ENCODE measurements around the gene WDR46. TPM values are rescaled to one million over a fixed set of nuclear protein-coding genes. Genes with fewer than 3 reads are reported as not detected.
A peak's percentile ranks its signal among the peaks of the same experiment; 100 is the strongest.

Gene WDR46
- total RNA-seq, 1 donor from 2014 or later, result 63.7 TPM

GRCh38 chr6:33259032-33259431 lies 30.0 kb downstream of the WDR46 start:
- H3K4me3 ChIP-seq (ENCODE audit: insufficient read depth, low read depth, low read length), result no peak overlapping the region
- no peak overlapping the region for H3K27ac ChIP-seq (ENCODE audit: low read depth, low read length)
- H3K9me3 Mint-ChIP-seq (ENCODE audit: unreplicated experiment), result no peaks in the 10 kb centered on the region
- H3K9ac ChIP-seq (ENCODE audit: low read length), result no peak overlapping the region
- no peak overlapping the region for H3K4me3 Mint-ChIP-seq (ENCODE audit: unreplicated experiment)
- H3K27me3 ChIP-seq (ENCODE audit: insufficient read depth, low read length), result no peaks in the 10 kb centered on the region
- peaks cover 5% of the 10 kb centered on the region for H3K4me1 ChIP-seq (ENCODE audit: insufficient read depth, low read length)
- H3K27me3 Mint-ChIP-seq (ENCODE audit: low read depth, unreplicated experiment), result no peaks in the 10 kb centered on the region
- no peaks in the 10 kb centered on the region for H4K20me1 ChIP-seq (ENCODE audit: insufficient read depth, low read length)
- TF ChIP-seq, protein P1, sequence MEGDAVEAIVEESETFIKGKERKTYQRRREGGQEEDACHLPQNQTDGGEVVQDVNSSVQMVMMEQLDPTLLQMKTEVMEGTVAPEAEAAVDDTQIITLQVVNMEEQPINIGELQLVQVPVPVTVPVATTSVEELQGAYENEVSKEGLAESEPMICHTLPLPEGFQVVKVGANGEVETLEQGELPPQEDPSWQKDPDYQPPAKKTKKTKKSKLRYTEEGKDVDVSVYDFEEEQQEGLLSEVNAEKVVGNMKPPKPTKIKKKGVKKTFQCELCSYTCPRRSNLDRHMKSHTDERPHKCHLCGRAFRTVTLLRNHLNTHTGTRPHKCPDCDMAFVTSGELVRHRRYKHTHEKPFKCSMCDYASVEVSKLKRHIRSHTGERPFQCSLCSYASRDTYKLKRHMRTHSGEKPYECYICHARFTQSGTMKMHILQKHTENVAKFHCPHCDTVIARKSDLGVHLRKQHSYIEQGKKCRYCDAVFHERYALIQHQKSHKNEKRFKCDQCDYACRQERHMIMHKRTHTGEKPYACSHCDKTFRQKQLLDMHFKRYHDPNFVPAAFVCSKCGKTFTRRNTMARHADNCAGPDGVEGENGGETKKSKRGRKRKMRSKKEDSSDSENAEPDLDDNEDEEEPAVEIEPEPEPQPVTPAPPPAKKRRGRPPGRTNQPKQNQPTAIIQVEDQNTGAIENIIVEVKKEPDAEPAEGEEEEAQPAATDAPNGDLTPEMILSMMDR (IDR thresholded peaks at IDR 0.05; ENCODE audit: insufficient read depth, low read depth, low read length), result no peak
- no peak for TF ChIP-seq EZH2 (IDR thresholded peaks at IDR 0.05; ENCODE audit: insufficient read depth, low read length)
- FAIRE-seq (no peak), DNase-seq (ENCODE audit: low read depth) (no peak)
- no peaks in the 10 kb centered on the region for H3K79me2 ChIP-seq (ENCODE audit: insufficient read depth, low read length)
- H3K4me2 ChIP-seq (ENCODE audit: low read length), result no peak overlapping the region
- H3K4me1 Mint-ChIP-seq (ENCODE audit: low read depth, unreplicated experiment), result peaks cover 2% of the 10 kb centered on the region
- H3K36me3 ChIP-seq (ENCODE audit: insufficient read depth, low read length), result peaks cover 12% of the 10 kb centered on the region
- H3K27ac Mint-ChIP-seq (ENCODE audit: unreplicated experiment), result no peak overlapping the region
- H3K36me3 Mint-ChIP-seq (ENCODE audit: low read depth, unreplicated experiment), result peaks cover 12% of the 10 kb centered on the region
- no peak overlapping the region for H2AFZ ChIP-seq (ENCODE audit: low read depth, low read length)
- no peaks in the 10 kb centered on the region for H3K9me3 ChIP-seq (ENCODE audit: insufficient read depth, low read depth, low read length)

DNA sequence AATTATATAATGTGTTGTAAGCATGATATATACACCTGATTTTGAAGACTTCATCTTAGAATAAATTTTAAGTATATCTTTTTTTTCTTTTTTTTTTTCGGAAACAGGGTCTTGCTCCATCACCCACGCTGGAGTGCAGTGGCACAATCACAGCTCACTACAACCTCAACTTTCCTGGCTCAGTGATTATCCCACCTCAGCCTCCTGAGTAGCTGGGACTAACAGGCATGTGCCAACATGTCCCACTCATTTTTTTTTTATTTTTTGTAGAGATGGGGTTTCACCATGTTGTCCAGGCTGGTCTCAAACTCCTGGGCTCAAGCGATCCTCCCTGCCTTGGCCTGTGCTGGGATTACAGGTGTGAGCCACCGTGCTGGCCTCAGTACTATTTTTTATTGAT lies 34.4 kb downstream of the WDR46 start:
- FAIRE-seq (no peak), DNase-seq (ENCODE audit: low read depth) (no peak)
- H3K27me3 ChIP-seq (ENCODE audit: insufficient read depth, low read length), result no peaks in the 10 kb centered on the region
- no peak overlapping the region for H3K4me3 ChIP-seq (ENCODE audit: insufficient read depth, low read depth, low read length)
- peaks cover 9% of the 10 kb centered on the region for H3K36me3 ChIP-seq (ENCODE audit: insufficient read depth, low read length)
- H3K4me2 ChIP-seq (ENCODE audit: low read length), result no peak overlapping the region
- H3K9me3 ChIP-seq (ENCODE audit: insufficient read depth, low read depth, low read length), result no peaks in the 10 kb centered on the region
- TF ChIP-seq EZH2 (IDR thresholded peaks at IDR 0.05; ENCODE audit: insufficient read depth, low read length), result no peak
- TF ChIP-seq, protein P1 (IDR thresholded peaks at IDR 0.05; ENCODE audit: insufficient read depth, low read depth, low read length), result no peak
- H3K36me3 Mint-ChIP-seq (ENCODE audit: low read depth, unreplicated experiment), result peaks cover 10% of the 10 kb centered on the region
- peaks cover 16% of the 10 kb centered on the region for H3K4me1 ChIP-seq (ENCODE audit: insufficient read depth, low read length)
- H3K9ac ChIP-seq (ENCODE audit: low read length), result no peak overlapping the region
- peaks cover 4% of the 10 kb centered on the region for H3K9me3 Mint-ChIP-seq (ENCODE audit: unreplicated experiment)
- H3K27me3 Mint-ChIP-seq (ENCODE audit: low read depth, unreplicated experiment), result no peaks in the 10 kb centered on the region
- no peak overlapping the region for H3K27ac Mint-ChIP-seq (ENCODE audit: unreplicated experiment)
- H2AFZ ChIP-seq (ENCODE audit: low read depth, low read length), result no peak overlapping the region
- peaks cover 26% of the 10 kb centered on the region for H3K4me1 Mint-ChIP-seq (ENCODE audit: low read depth, unreplicated experiment)
- H3K4me3 Mint-ChIP-seq (ENCODE audit: unreplicated experiment), result no peak overlapping the region
- H3K27ac ChIP-seq (ENCODE audit: low read depth, low read length), result no peak overlapping the region
- peaks cover 3% of the 10 kb centered on the region for H4K20me1 ChIP-seq (ENCODE audit: insufficient read depth, low read length)
- no peaks in the 10 kb centered on the region for H3K79me2 ChIP-seq (ENCODE audit: insufficient read depth, low read length)

DNA sequence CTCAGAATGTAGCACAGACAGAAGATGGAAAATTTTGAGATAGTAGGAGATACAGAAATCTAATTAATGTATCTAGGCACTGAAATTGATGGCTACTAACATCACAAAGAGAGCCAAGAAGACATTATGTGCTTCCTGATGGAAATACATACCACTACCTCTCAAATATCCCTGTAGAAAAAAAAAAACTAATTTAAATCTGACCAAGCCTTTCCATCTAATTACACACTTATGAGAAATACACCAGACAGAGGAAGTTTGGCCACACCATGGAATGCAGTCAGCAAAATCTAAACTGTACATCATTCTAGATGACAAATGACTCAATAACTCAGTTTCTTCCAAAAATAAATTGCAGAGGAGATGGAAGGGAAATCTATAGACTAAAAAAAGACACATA lies 36.3 kb downstream of the WDR46 start:
- H3K27ac Mint-ChIP-seq (ENCODE audit: unreplicated experiment), result no peak overlapping the region
- H3K4me1 Mint-ChIP-seq (ENCODE audit: low read depth, unreplicated experiment), result peaks cover 26% of the 10 kb centered on the region

More for the DNA sequence above, 36.3 kb downstream of the WDR46 start:
- H4K20me1 ChIP-seq (ENCODE audit: insufficient read depth, low read length), result peaks cover 3% of the 10 kb centered on the region
- no peaks in the 10 kb centered on the region for H3K27me3 Mint-ChIP-seq (ENCODE audit: low read depth, unreplicated experiment)
- H3K9ac ChIP-seq (ENCODE audit: low read length), result no peak overlapping the region
- H3K27me3 ChIP-seq (ENCODE audit: insufficient read depth, low read length), result no peaks in the 10 kb centered on the region
- no peak overlapping the region for H3K4me3 ChIP-seq (ENCODE audit: insufficient read depth, low read depth, low read length)
- FAIRE-seq (no peak), DNase-seq (ENCODE audit: low read depth) (peak; percentile 32)
- H3K4me1 ChIP-seq (ENCODE audit: insufficient read depth, low read length), result peaks cover 31% of the 10 kb centered on the region
- H3K9me3 ChIP-seq (ENCODE audit: insufficient read depth, low read depth, low read length), result no peaks in the 10 kb centered on the region
- H3K4me2 ChIP-seq (ENCODE audit: low read length), result peak overlapping the region; percentile 0
- no peak overlapping the region for H3K4me3 Mint-ChIP-seq (ENCODE audit: unreplicated experiment)
- H3K27ac ChIP-seq (ENCODE audit: low read depth, low read length), result no peak overlapping the region
- H3K36me3 ChIP-seq (ENCODE audit: insufficient read depth, low read length), result peaks cover 9% of the 10 kb centered on the region
- TF ChIP-seq EZH2 (IDR thresholded peaks at IDR 0.05; ENCODE audit: insufficient read depth, low read length), result no peak
- TF ChIP-seq, protein P1 (IDR thresholded peaks at IDR 0.05; ENCODE audit: insufficient read depth, low read depth, low read length), result no peak
- H3K79me2 ChIP-seq (ENCODE audit: insufficient read depth, low read length), result no peaks in the 10 kb centered on the region
- peaks cover 10% of the 10 kb centered on the region for H3K36me3 Mint-ChIP-seq (ENCODE audit: low read depth, unreplicated experiment)
- H3K9me3 Mint-ChIP-seq (ENCODE audit: unreplicated experiment), result peaks cover 4% of the 10 kb centered on the region
- H2AFZ ChIP-seq (ENCODE audit: low read depth, low read length), result no peak overlapping the region
